ENCODE results near the gene C19orf12.

The C19orf12 gene

DNA sequence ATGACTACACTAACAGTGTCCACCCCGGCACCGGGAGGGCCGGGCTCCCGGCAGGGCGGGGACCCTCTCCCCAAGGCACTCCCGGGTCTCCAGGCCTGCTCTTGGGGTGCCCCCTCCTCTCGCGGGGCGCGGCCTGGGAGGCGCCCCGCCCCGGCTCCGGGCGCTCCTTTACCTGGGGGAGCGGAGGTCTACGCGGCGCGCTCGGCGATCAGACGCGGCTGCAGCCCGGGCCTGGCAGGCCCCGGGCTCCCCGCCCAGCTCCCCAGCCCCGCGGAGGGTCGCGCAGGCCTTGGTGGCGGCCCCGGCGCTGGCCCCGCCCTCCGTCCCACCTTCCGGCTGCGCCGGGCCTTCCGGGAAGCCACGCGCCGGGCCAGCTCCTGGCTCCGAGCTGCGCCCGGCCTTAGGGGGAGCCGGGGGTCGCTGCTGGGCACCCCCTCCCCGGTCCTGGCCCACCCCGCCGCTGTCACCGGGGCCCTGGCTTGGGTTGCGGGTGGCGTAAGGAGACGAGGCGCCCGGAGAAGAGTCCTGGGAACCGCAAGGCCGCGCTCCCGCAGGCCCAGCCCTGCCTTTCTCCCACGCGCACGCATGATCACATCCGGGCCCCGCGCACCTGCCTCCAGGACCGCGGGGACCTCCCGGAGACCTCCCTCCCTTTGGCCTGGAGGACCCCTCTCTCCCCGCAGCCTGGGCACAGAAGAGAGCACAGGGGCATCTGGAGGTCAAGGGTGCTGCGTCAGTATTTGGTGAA is at the start of gene C19orf12:
Gene C19orf12, minus strand, starts transcription at position 309 of the 748 bp plus-strand sequence. CDS start 6,848 bp downstream, outside the sequence.
- DNase-seq (ENCODE audit: low spot score) = peak; percentile 81
- in situ Hi-C loops (cut with MboI; ENCODE audit: low pct_unique_long_range_greater_than_20kb, low sequenced_read_pairs, unreplicated experiment) = loop anchor here (5.0 kb wide), 1 partner anchor 108 kb away; the partner anchor contains the start of gene POP4
- TF ChIP-seq, protein P1, sequence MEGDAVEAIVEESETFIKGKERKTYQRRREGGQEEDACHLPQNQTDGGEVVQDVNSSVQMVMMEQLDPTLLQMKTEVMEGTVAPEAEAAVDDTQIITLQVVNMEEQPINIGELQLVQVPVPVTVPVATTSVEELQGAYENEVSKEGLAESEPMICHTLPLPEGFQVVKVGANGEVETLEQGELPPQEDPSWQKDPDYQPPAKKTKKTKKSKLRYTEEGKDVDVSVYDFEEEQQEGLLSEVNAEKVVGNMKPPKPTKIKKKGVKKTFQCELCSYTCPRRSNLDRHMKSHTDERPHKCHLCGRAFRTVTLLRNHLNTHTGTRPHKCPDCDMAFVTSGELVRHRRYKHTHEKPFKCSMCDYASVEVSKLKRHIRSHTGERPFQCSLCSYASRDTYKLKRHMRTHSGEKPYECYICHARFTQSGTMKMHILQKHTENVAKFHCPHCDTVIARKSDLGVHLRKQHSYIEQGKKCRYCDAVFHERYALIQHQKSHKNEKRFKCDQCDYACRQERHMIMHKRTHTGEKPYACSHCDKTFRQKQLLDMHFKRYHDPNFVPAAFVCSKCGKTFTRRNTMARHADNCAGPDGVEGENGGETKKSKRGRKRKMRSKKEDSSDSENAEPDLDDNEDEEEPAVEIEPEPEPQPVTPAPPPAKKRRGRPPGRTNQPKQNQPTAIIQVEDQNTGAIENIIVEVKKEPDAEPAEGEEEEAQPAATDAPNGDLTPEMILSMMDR (IDR thresholded peaks at IDR 0.05; ENCODE audit: extremely low read depth, insufficient read depth, missing control alignments) = no peak

GRCh38 chr19:29764361-29764760 is 49.3 kb upstream of the C19orf12 start:
- TF ChIP-seq, protein P1 (IDR thresholded peaks at IDR 0.05; ENCODE audit: extremely low read depth, insufficient read depth, missing control alignments) = no peak
- in situ Hi-C loops (cut with MboI; ENCODE audit: low pct_unique_long_range_greater_than_20kb, low sequenced_read_pairs, unreplicated experiment) = no loop called here
- no peak for DNase-seq (ENCODE audit: low spot score)

DNA sequence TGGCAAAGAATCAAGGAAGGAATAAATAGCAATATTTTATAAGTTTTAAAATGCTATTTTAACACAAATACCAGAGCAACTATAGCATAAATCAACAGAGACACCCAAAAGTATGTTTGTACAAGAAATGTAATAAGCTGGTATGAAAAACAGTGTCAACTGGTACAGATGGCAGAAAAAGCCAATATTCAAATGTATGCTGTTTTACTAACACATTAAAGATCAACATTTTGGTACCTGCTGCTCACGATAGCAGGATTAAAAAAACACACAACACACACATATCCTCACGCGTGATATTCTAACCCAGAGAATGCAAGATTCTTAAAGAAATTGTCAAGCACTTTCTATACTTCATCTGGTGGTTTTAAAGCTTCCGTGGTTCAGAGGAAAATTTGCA is 48.1 kb upstream of the C19orf12 start:
- TF ChIP-seq, protein P1 (IDR thresholded peaks at IDR 0.05; ENCODE audit: extremely low read depth, insufficient read depth, missing control alignments) = no peak
- in situ Hi-C loops (cut with MboI; ENCODE audit: low pct_unique_long_range_greater_than_20kb, low sequenced_read_pairs, unreplicated experiment) = no loop called here
- no peak for DNase-seq (ENCODE audit: low spot score)

- TF ChIP-seq, protein P1 (IDR thresholded peaks at IDR 0.05; ENCODE audit: extremely low read depth, insufficient read depth, missing control alignments) = no peak
- no peak for DNase-seq (ENCODE audit: low spot score)
- in situ Hi-C loops (cut with MboI; ENCODE audit: low pct_unique_long_range_greater_than_20kb, low sequenced_read_pairs, unreplicated experiment) = no loop called here
Observed at GRCh38 chr19:29761575-29762232, 46.6 kb upstream of the C19orf12 start.

GRCh38 chr19:29760752-29761502 is 45.9 kb upstream of the C19orf12 start:
- in situ Hi-C loops (cut with MboI; ENCODE audit: low pct_unique_long_range_greater_than_20kb, low sequenced_read_pairs, unreplicated experiment) = no loop called here
- no peak for DNase-seq (ENCODE audit: low spot score)
- TF ChIP-seq, protein P1 (IDR thresholded peaks at IDR 0.05; ENCODE audit: extremely low read depth, insufficient read depth, missing control alignments) = no peak

- TF ChIP-seq, protein P1 (IDR thresholded peaks at IDR 0.05; ENCODE audit: extremely low read depth, insufficient read depth, missing control alignments) = no peak
- in situ Hi-C loops (cut with MboI; ENCODE audit: low pct_unique_long_range_greater_than_20kb, low sequenced_read_pairs, unreplicated experiment) = loop anchor here (10.0 kb wide), 1 partner anchor 115 kb away; no protein-coding TSS in a partner anchor
- no peak for DNase-seq (ENCODE audit: low spot score)
Observed at GRCh38 chr19:29759359-29759758, 44.3 kb upstream of the C19orf12 start.
